Peyer's patch (tissue), 4 donors: ENCODE measurements around the gene POU5F1.

Experiments
- CTCF ChIP-seq, 6 experiments: fragments of 450-650 bp in 4 of 6; fragments of 200-600 bp in 2 of 6; sonication (generic) in 1 of 6; IDR thresholded peaks; one replicate each; pipeline ENCODE4 v1.5.1; 2017 to 2019; ENCODE audit warnings: antibody characterized with exemption in 6 of 6, mild to moderate bottlenecking in 3 of 6, moderate library complexity in 1 of 6
- POLR2A ChIP-seq, 2 donors: fragments of 450-650 bp; IDR thresholded peaks; one replicate each; pipeline ENCODE4 v1.5.1; 2017; ENCODE audit warnings: antibody characterized with exemption in 2 of 2, mild to moderate bottlenecking in 2 of 2, moderate library complexity in 2 of 2

GRCh38 chr6:31161216-31162126 lies 9.0 kb downstream of the POU5F1 start:
- no peak for TF ChIP-seq CTCF (IDR thresholded peaks at IDR 0.05)
- no peak for TF ChIP-seq POLR2A (IDR thresholded peaks at IDR 0.05)
